GM06990 (cell line): ENCODE measurements around the gene SRL.

ENCODE experiments used
- DNase-seq: peaks from one replicate; pipeline ENCODE4 v3.0.0-alpha.2; 2011; ENCODE audit not compliant: insufficient read length; ENCODE audit errors: extremely low read depth
- H3K27me3 ChIP-seq: replicated peaks from 2 replicates; pipeline ENCODE4 v1.6.0; 2011; ENCODE audit warnings: low read length; ENCODE audit not compliant: control insufficient read depth, insufficient read depth
- H3K36me3 ChIP-seq: 2 replicates; pipeline ENCODE4 v1.5.1; 2011; ENCODE audit warnings: low read length; ENCODE audit not compliant: control insufficient read depth, insufficient read depth
- H3K4me3 ChIP-seq: replicated peaks from 2 replicates; pipeline ENCODE4 v1.5.1; 2011; ENCODE audit warnings: low read depth, mild to moderate bottlenecking, control low read depth, low read length
- CTCF ChIP-seq: IDR thresholded peaks from 2 replicates; pipeline ENCODE4 v1.5.1; 2011; ENCODE audit warnings: low read length, control low read depth, mild to moderate bottlenecking, inconsistent platforms; ENCODE audit not compliant: insufficient read depth, poor library complexity, severe bottlenecking

The SRL gene

DNA sequence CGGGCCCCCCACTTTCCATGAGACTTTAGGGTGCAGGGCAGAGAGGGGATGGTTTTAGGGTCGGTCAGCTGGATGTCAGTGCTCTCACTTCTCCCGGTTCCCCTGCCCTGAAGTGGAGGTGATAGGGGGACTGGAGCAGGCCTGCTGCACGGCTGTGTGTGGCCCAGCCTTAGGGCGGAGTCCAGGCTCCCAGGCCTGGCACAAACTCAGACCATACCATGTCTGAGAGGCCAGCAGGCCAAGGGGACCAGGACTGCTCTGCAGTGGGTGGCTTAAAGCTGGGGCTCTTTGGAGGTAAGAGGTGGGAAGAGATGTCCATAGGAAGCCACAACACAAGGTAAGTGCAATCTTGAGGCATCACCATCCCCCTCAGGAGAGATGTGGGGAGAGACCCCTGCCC lies 22.7 kb upstream of the SRL start:
- no peak for DNase-seq
- Histone ChIP-seq H3K4me3 (no peak overlapping the region), H3K27me3 (no peaks in the 10 kb centered on the region), H3K36me3 (peaks cover 7% of the 10 kb centered on the region)
- no peak for TF ChIP-seq CTCF

GRCh38 chr16:4263504-4264436 lies 21.9 kb upstream of the SRL start:
- H3K36me3 ChIP-seq, result peaks cover 7% of the 10 kb centered on the region
- no peak for DNase-seq
- no peak overlapping the region for H3K4me3 ChIP-seq

DNA sequence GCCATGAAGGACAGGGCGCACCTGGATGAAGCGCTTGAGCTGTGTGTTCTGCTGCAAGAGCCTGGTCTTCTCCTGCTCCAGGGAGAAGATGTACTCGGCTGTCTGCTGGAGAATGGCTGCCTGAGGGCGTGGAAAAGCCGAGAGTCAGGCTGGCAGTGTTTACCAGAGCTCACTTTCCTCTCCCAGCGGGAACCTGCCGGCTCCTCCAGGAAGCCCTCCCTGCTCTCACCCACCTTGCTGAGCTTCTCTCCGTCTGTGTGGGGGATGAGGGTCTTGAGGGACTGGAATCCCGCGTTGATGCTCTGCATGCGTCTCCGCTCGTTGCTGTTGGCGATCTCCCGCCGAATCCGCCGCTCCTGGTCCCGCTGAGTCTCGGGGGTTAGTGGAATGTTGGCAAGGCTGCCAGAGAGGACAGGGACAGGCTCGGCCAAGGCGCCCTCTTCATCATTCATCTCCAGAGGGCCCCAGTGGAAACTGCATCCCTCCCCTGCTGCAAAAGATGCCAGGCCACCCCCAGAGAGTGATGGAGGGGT lies 20.5 kb upstream of the SRL start:
- TF ChIP-seq CTCF, result no peak
- H3K36me3 ChIP-seq, result peaks cover 7% of the 10 kb centered on the region
- no peak for DNase-seq

More at GRCh38 chr16:4263504-4264436, 21.9 kb upstream of the SRL start:
- TF ChIP-seq CTCF, result no peak
- H3K27me3 ChIP-seq, result no peaks in the 10 kb centered on the region

DNA sequence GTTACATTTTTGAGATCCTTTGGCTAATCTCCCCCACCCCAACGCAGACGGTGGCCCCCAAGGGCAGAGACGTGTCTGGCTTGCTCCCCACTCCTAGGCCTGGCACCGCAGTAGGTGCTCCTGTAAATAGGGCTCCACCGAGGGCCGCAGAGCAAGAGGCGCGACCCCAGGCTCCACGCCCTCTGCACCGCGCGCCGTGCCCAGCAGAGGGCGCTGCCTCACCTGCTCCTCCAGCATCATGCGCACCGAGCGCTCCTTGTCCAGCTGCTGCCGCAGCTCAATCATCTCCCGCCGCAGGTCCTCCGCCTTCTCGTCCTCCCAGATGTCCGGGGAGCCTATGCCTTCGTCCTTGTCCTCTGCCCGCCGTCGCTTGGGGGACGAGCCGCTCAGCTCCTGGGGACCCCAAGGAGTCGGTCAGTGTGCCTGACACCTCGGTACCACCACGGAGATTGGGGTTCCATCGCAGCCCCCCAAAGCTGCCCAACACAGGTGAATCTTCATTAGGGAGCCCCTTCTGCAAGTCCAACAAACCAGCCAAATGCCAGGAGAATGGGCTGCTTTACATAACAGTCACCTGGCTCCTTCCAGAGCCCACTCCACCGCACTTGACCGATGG lies 19.8 kb upstream of the SRL start:
- H3K27me3 ChIP-seq, result no peaks in the 10 kb centered on the region
- peak; percentile 42 for TF ChIP-seq CTCF
- DNase-seq, result peak; percentile 42
- no peak overlapping the region for H3K4me3 ChIP-seq
- peaks cover 7% of the 10 kb centered on the region for H3K36me3 ChIP-seq

More for the DNA sequence above, 20.5 kb upstream of the SRL start:
- no peaks in the 10 kb centered on the region for H3K27me3 ChIP-seq
- H3K4me3 ChIP-seq, result no peak overlapping the region

GRCh38 chr16:4260360-4260759 lies 18.5 kb upstream of the SRL start:
- Histone ChIP-seq H3K4me3 (no peak overlapping the region), H3K36me3 (peaks cover 7% of the 10 kb centered on the region), H3K27me3 (no peaks in the 10 kb centered on the region)
- DNase-seq, result no peak
- TF ChIP-seq CTCF, result no peak
